ENCODE results near the gene MRPL52. TPM values are rescaled to one million over a fixed set of nuclear protein-coding genes. Genes with fewer than 3 reads are reported as not detected.

MRPL52 gene
- total and polyA plus RNA-seq, 2 of the 13 experiments (the other 11 are each of a cell fraction or from before 2014, with no cell fraction given): 118 to 329 TPM

- TF ChIP-seq ZBTB39 (CRISPR knock-in tag; IDR thresholded peaks at IDR 0.05) (0 out of 2 replicates have a peak, but pooled peaks have one; percentile 49), ZNF615 (CRISPR knock-in tag; IDR thresholded peaks at IDR 0.05; ENCODE audit: borderline replicate concordance) (no peak), GLI4 (CRISPR knock-in tag; IDR thresholded peaks at IDR 0.05; ENCODE audit: borderline replicate concordance) (no peak; the same call in 1 of the 2 replicates), CENPBD1 (CRISPR knock-in tag; IDR thresholded peaks at IDR 0.05; ENCODE audit: borderline replicate concordance, low read depth) (0 out of 2 replicates have a peak, but pooled peaks have one; percentile 82), PCBP2 (optimal IDR thresholded peaks at IDR 0.05; ENCODE audit: low read depth, low read length, poor library complexity, severe bottlenecking) (no peak), IRX3 (CRISPR knock-in tag; IDR thresholded peaks at IDR 0.05; ENCODE audit: borderline replicate concordance, low read depth) (0 out of 2 replicates have a peak, but pooled peaks have one; percentile 27), CBX5 (CRISPR knock-in tag; IDR thresholded peaks at IDR 0.05; ENCODE audit: borderline replicate concordance) (peak; percentile 73), ZNF850 (CRISPR knock-in tag; conservative IDR thresholded peaks at IDR 0.05) (no peak), ZZZ3 (CRISPR knock-in tag; IDR thresholded peaks at IDR 0.05; ENCODE audit: borderline replicate concordance) (peak; percentile 78; the same call in 1 of the 2 replicates), ZFP37 (CRISPR knock-in tag; IDR thresholded peaks at IDR 0.05; ENCODE audit: borderline replicate concordance) (no peak), SMARCE1 (IDR thresholded peaks at IDR 0.05; ENCODE audit: borderline replicate concordance) (no peak), ZNF589 (CRISPR knock-in tag; conservative IDR thresholded peaks at IDR 0.05) (no peak), ZNF468 (CRISPR knock-in tag; IDR thresholded peaks at IDR 0.05) (no peak), ZNF614 (CRISPR knock-in tag; IDR thresholded peaks at IDR 0.05; ENCODE audit: borderline replicate concordance) (peak; percentile 55; the same call in 1 of the 2 replicates), ZNF33A (CRISPR knock-in tag; IDR thresholded peaks at IDR 0.05; ENCODE audit: borderline replicate concordance) (no peak), ZBTB25 (CRISPR knock-in tag; IDR thresholded peaks at IDR 0.05) (no peak; the same call in 1 of the 2 replicates), THAP9 (CRISPR knock-in tag; IDR thresholded peaks at IDR 0.05; ENCODE audit: borderline replicate concordance) (peak; percentile 96)
These were observed at the start of gene MRPL52 (continued) for GRCh38 chr14:22829661-22830442.

All from HepG2 (cell line).